Metanephros (tissue), 1 donor: ENCODE data around the gene IFNL4. TPM values are rescaled to one million over a fixed set of nuclear protein-coding genes. Genes with fewer than 3 reads are reported as not detected.

Experiments
- total RNA-seq: library from RNA; depleted of rRNA; stranded (reverse); fragments of >200 nt; gene quantifications from one replicate; pipeline ENCODE4 v1.2.3, GENCODE V29; 2014

IFNL4 gene
- not detected for total RNA-seq

DNA sequence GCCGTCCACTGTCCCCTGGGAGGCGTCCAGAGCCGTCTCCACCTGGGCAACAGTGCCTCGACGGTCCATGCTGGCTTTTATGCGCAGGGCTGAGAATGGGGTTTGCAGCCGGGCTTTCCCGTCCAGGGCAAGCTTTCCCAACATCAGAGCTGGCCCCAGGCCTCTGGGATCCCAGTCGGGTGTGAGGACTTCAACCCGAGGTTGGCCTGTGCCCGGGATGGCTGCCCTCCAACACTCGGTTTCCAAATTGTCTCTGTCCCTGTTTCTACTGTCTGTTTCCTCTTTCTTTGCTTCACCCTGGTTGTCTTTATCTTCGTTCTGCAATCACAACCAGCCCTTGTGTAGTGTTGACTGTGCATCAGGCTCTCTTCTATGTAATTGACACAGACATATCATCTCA lies at the start of gene IFNL4:
Gene IFNL4, minus strand, starts transcription at position 51 of the 400 bp plus-strand sequence.

DNA sequence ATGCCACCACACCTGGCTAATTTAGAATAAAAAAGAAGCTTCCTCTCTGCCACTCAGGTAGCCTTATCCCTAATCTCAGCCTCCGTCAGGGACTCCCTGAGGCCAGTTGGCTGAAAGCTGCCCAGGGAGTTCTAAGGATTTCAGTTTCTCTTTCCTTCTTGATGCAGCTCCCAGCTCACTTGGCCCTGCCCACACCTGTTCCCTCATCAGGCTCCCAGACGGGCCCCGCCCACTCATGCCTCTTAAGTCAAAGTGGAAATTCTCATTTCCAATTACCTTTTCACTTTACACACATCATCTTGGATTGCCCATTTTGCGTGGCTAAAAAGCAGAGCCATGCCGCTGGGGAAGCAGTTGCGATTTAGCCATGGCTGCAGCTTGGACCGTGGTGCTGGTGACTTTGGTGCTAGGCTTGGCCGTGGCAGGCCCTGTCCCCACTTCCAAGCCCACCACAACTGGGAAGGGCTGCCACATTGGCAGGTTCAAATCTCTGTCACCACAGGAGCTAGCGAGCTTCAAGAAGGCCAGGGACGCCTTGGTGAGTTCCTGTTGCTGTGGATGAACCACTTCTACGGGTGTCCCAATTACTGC lies 47.5 kb upstream of the IFNL4 start, which contains the start of gene IFNL1:
Gene IFNL1, plus strand, starts transcription at position 353 of the 591 bp plus-strand sequence. Its CDS starts 15 bp downstream, at position 368.

DNA sequence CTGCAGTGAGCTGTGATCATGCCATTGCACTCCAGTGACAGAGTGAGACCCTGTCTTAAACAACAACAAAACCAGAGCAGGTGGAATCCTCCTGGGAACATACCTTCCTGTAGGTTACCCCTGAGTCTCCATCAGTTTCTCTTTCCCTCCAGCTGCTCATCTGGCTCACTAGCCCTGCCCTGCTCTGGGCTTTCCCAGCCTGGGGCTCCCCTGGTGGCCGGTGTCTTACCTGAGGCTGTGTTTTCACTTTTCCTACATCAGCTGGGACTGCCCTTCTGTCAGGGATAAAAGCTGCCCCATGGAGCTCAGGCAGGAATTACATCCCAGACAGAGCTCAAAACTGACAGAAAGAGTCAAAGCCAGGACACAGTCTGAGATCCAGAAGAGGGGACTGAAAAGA lies 19.4 kb upstream of the IFNL4 start, which contains the start of gene IFNL2:
Gene IFNL2, plus strand, starts transcription at position 312 of the 400 bp plus-strand sequence. CDS start 173 bp downstream, outside the sequence.

DNA sequence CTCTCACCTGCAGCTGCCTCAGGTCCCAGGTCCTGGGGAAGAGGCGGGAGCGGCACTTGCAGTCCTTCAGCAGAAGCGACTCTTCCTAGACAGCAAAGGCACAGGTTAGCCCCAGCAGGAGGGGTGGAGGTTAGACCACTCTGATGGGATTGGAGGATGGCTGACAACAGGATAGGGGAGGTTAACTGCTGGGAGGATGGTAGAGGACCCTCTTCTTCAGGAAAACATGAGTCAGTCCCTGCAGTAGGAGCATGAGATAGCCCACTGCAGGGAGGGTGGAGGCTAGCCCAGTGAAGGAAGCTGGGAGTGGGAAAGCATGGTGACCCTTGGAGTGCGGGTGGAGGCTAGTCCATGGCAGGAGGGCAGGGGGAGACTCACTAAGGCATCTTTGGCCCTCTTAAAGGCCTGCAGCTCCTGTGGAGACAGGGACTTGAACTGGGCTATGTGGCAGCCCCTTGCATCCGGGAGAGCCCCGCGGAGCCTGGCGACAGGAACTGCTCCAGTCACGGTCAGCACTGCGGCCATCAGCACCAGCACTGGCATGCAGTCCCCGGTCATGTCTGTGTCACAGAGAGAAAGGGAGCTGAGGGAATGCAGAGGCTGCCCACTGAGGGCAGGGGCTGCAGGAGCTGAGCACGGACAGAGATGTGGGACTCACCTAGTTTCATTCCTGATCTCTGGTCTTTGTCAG lies 4.1 kb downstream of the IFNL4 start, which contains the start of gene IFNL3:
Gene IFNL3, minus strand, starts transcription at position 597 of the 691 bp plus-strand sequence. Its CDS starts 39 bp downstream, at position 558.

DNA sequence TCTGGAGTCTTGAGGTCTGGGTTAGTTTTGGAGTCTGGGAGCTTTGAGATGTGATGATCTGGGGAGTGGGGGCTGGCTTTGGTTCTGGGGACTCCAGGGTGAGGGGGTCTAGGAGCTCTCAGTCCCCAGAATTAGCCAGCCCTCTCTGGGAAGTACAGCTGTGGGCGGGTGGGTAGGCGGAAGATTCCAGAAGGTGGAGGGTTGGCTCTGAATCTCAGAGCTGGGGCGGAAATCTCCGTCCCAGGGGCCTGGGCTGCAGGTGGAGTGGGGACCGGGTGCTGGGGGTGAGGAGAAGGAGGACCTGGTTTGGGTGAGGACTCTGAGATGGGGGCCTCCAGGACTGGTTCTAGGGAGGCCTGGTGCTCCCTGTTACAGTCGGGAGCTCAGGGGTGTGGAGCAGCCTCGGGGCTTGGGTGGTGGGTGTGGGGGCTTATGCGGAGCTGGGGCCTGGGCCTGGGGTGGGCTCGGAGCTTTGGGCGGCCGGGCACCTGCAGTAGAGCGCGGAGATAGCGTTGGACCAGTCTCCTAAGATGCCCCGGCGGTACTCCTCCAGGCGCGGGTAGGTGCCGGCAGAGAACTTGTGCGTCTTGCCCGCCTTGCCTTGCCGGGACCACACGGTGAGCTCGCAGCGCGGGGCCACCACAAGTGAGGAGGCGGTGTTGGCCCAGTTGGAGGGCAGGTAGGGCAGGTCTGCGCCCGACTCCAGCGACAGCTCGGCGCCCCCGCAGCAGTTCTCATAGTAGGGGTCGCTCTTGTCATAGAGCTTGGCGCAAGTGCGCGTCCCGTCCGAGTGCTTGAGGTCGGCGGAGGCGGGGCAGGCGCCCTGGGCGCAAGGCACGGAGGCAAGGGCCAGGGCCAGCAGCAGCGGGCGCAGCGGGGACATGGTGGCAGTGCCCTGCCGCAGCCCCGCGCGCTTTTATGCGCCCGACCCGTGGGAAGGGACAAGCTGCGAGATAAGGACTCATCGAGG lies 45.0 kb downstream of the IFNL4 start, which contains the start of gene SYCN:
Gene SYCN, minus strand, starts transcription at position 892 of the 970 bp plus-strand sequence. Its CDS starts 9 bp downstream, at position 883.

DNA sequence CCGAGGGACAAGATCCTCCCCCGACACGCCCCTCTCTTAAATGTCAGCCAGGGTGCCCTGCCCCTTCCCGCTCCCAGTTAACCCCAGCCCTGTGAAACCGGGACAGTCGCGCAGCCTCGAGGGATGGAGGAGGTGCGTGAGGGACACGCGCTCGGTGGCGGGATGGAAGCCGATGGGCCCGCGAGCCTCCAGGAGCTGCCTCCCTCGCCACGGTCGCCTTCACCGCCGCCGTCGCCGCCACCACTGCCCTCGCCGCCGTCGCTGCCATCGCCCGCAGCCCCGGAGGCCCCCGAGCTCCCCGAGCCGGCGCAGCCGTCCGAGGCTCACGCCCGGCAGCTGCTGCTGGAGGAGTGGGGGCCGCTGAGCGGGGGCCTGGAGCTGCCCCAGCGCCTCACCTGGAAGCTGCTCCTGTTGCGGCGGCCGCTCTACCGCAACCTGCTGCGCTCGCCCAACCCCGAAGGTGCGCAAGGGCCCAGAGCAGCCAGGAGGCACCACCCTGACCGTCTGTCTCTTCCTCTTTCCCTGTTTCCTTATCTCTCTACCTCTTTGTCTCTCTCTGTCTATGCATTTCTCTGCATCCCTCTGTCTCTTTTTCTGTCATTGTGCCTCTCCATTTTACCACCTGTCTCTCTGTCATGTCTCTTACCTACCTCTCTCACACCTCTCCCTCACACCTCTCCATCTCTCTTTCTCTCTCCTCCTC lies 51.6 kb downstream of the IFNL4 start, which contains the start of gene NCCRP1:
Gene NCCRP1, plus strand, starts transcription at position 105 of the 703 bp plus-strand sequence. Its CDS starts 19 bp downstream, at position 124.

Other genes with a start within 250 kb of the IFNL4 start
- 2.7 TPM for gene FBXO27, start 216.3 kb downstream of the IFNL4 start, total RNA-seq
- 0.23 TPM for gene ACP7, start 164.5 kb downstream of the IFNL4 start, total RNA-seq
- gene PAK4, start 123.1 kb downstream of the IFNL4 start, total RNA-seq, result 38.0 TPM
- gene NCCRP1, start 51.9 kb downstream of the IFNL4 start, total RNA-seq, result 2.3 TPM
- not detected for gene SYCN, start 44.6 kb downstream of the IFNL4 start, total RNA-seq
- not detected for gene IFNL3, start 3.9 kb downstream of the IFNL4 start, total RNA-seq
- gene IFNL2, start 19.5 kb upstream of the IFNL4 start, total RNA-seq, result not detected
- gene IFNL1, start 47.6 kb upstream of the IFNL4 start, total RNA-seq, result not detected
- gene LRFN1, start 72.0 kb upstream of the IFNL4 start, total RNA-seq, result 2.7 TPM
- gene GMFG, start 87.2 kb upstream of the IFNL4 start, total RNA-seq, result 19.1 TPM
- 87.2 TPM for gene SAMD4B, start 93.6 kb upstream of the IFNL4 start, total RNA-seq
- 30.4 TPM for gene PAF1, start 142.2 kb upstream of the IFNL4 start, total RNA-seq
- 58.0 TPM for gene MED29, start 142.5 kb upstream of the IFNL4 start, total RNA-seq
- 56.6 TPM for gene ZFP36, start 158.0 kb upstream of the IFNL4 start, total RNA-seq
- 76.6 TPM for gene PLEKHG2, start 163.8 kb upstream of the IFNL4 start, total RNA-seq
- gene RPS16, start 187.1 kb upstream of the IFNL4 start, total RNA-seq, result 259 TPM
- gene SUPT5H, start 196.7 kb upstream of the IFNL4 start, total RNA-seq, result 57.6 TPM
- gene TIMM50, start 232.0 kb upstream of the IFNL4 start, total RNA-seq, result 43.8 TPM